H54 (cell line): ENCODE data around the gene C16orf74.
A peak's percentile ranks its signal among the peaks of the same experiment; 100 is the strongest.

ENCODE experiments used
- DNase-seq: peaks from one replicate; pipeline ENCODE4 v3.0.0; 2011; ENCODE audit warnings: low spot score, mixed read lengths; ENCODE audit not compliant: insufficient read length
- FAIRE-seq: peaks from 3 replicates; lab custom pipeline; 2011; peaks lifted over from hg19 to GRCh38; lab: Jason Lieb, UNC
- POLR2A ChIP-seq: IDR thresholded peaks from 2 replicates; pipeline ENCODE4 v1.6.1; 2011; ENCODE audit warnings: low read depth, mild to moderate bottlenecking, low read length

Gene C16orf74

GRCh38 chr16:85763616-85764015, 12.7 kb upstream of the C16orf74 start:
- FAIRE-seq, result no peak
- no peak for DNase-seq
- no peak for TF ChIP-seq POLR2A

GRCh38 chr16:85762970-85763369, 12.1 kb upstream of the C16orf74 start:
- DNase-seq, result no peak
- FAIRE-seq, result no peak
- no peak for TF ChIP-seq POLR2A

- no peak for DNase-seq
- FAIRE-seq, result no peak
- TF ChIP-seq POLR2A, result no peak
Measured at GRCh38 chr16:85761861-85762260, 11.0 kb upstream of the C16orf74 start.

GRCh38 chr16:85759631-85760419, 8.9 kb upstream of the C16orf74 start:
- FAIRE-seq, result no peak

GRCh38 chr16:85759136-85759535, 8.2 kb upstream of the C16orf74 start:
- TF ChIP-seq POLR2A, result no peak
- FAIRE-seq (no peak), DNase-seq (no peak)

More at GRCh38 chr16:85759631-85760419, 8.9 kb upstream of the C16orf74 start:
- no peak for TF ChIP-seq POLR2A
- DNase-seq, result peak; percentile 39

GRCh38 chr16:85757341-85757822, 6.5 kb upstream of the C16orf74 start:
- TF ChIP-seq POLR2A, result no peak
- DNase-seq (no peak), FAIRE-seq (no peak)

GRCh38 chr16:85755929-85756768, 5.3 kb upstream of the C16orf74 start:
- DNase-seq, result no peak
- no peak for TF ChIP-seq POLR2A
- no peak for FAIRE-seq

GRCh38 chr16:85754413-85754812, 3.5 kb upstream of the C16orf74 start:
- no peak for FAIRE-seq
- DNase-seq, result no peak
- TF ChIP-seq POLR2A, result no peak

GRCh38 chr16:85753976-85754375, 3.1 kb upstream of the C16orf74 start:
- DNase-seq (no peak), FAIRE-seq (no peak)
- TF ChIP-seq POLR2A, result no peak

- no peak for TF ChIP-seq POLR2A
- FAIRE-seq, result no peak
- no peak for DNase-seq
Measured at GRCh38 chr16:85753559-85753958, 2.7 kb upstream of the C16orf74 start.

- FAIRE-seq (no peak), DNase-seq (no peak)
- no peak for TF ChIP-seq POLR2A
Measured at GRCh38 chr16:85752511-85753420, 1.9 kb upstream of the C16orf74 start.

- no peak for TF ChIP-seq POLR2A
- DNase-seq (no peak), FAIRE-seq (no peak)
Measured at GRCh38 chr16:85751698-85752501, 1.0 kb upstream of the C16orf74 start.
